H9 (cell line): ENCODE results near the gene SLC25A39. TPM values are rescaled to one million over a fixed set of nuclear protein-coding genes. Genes with fewer than 3 reads are reported as not detected.
A peak's percentile ranks its signal among the peaks of the same experiment; 100 is the strongest.

Experiments
- DNase-seq: peaks from one replicate; pipeline ENCODE4 v3.0.0-alpha.2; 2017
- H2AFZ ChIP-seq: one replicate; pipeline ENCODE4 v1.6.1; 2013; ENCODE audit warnings: mild to moderate bottlenecking, low read length, control low read depth, moderate library complexity
- H2AK5ac ChIP-seq: 2 replicates; pipeline ENCODE4 v1.6.1; 2013; ENCODE audit warnings: low read length, control low read depth, mixed read lengths; ENCODE audit not compliant: insufficient read length
- H2BK120ac ChIP-seq: one replicate; pipeline ENCODE4 v1.6.1; 2013; ENCODE audit warnings: low read depth, mild to moderate bottlenecking, low read length, control low read depth, inconsistent platforms; ENCODE audit not compliant: poor library complexity, severe bottlenecking
- H2BK12ac ChIP-seq: 2 replicates; pipeline ENCODE4 v1.6.1; 2013; ENCODE audit warnings: low read length, control low read depth, mixed read lengths, low read depth; ENCODE audit not compliant: insufficient read length
- H2BK15ac ChIP-seq: 2 replicates; pipeline ENCODE4 v1.6.1; 2013; ENCODE audit warnings: low read depth, low read length, control low read depth
- H2BK20ac ChIP-seq: one replicate; pipeline ENCODE4 v1.6.1; 2013; ENCODE audit warnings: low read depth, mild to moderate bottlenecking, low read length, control low read depth, inconsistent platforms; ENCODE audit not compliant: poor library complexity, severe bottlenecking
- H2BK5ac ChIP-seq: 2 replicates; pipeline ENCODE4 v1.6.1; 2013; ENCODE audit warnings: low read length, control low read depth, mixed read lengths; ENCODE audit not compliant: insufficient read length
- H3K14ac ChIP-seq: 2 replicates; pipeline ENCODE4 v1.6.1; 2013; ENCODE audit warnings: low read length, control low read depth; ENCODE audit not compliant: insufficient read depth
- H3K18ac ChIP-seq: 2 replicates; pipeline ENCODE4 v1.6.1; 2013; ENCODE audit warnings: low read depth, mild to moderate bottlenecking, mixed read lengths, low read length, control low read depth; ENCODE audit not compliant: insufficient read length
- H3K23ac ChIP-seq: 2 replicates; pipeline ENCODE4 v1.6.1; 2013; ENCODE audit warnings: low read length, control low read depth, mixed read lengths, low read depth; ENCODE audit not compliant: insufficient read length
- H3K23me2 ChIP-seq: 2 replicates; pipeline ENCODE4 v1.6.1; 2013; ENCODE audit warnings: low read depth, mild to moderate bottlenecking, mixed read lengths, low read length, control low read depth; ENCODE audit not compliant: insufficient read length, poor library complexity, severe bottlenecking
- H3K27ac ChIP-seq: 2 replicates; pipeline ENCODE4 v1.5.1; 2013; ENCODE audit warnings: low read length, control low read depth, mixed read lengths, low read depth; ENCODE audit not compliant: insufficient read length
- H3K27me3 ChIP-seq: 2 replicates; pipeline ENCODE4 v1.6.1; 2013; ENCODE audit warnings: low read length, control low read depth, inconsistent platforms; ENCODE audit not compliant: insufficient read depth
- H3K4ac ChIP-seq: 2 replicates; pipeline ENCODE4 v1.6.1; 2013; ENCODE audit warnings: low read depth, mild to moderate bottlenecking, control low read depth, inconsistent platforms, low read length, moderate library complexity
- H3K4me1 ChIP-seq: 2 replicates; pipeline ENCODE4 v1.6.1; 2013; ENCODE audit warnings: low read length, control low read depth, inconsistent platforms; ENCODE audit not compliant: insufficient read depth
- H3K4me2 ChIP-seq: 2 replicates; pipeline ENCODE4 v1.6.1; 2013; ENCODE audit warnings: low read length, control low read depth, mixed read lengths; ENCODE audit not compliant: insufficient read length, insufficient read depth
- H3K56ac ChIP-seq: 2 replicates; pipeline ENCODE4 v1.6.1; 2013; ENCODE audit warnings: low read depth, mild to moderate bottlenecking, mixed read lengths, low read length, control low read depth; ENCODE audit not compliant: insufficient read length
- H3K79me1 ChIP-seq: 2 replicates; pipeline ENCODE4 v1.6.1; 2013; ENCODE audit warnings: low read depth, mild to moderate bottlenecking, moderate library complexity, low read length, control low read depth, inconsistent platforms; ENCODE audit not compliant: insufficient read depth, poor library complexity, severe bottlenecking
- H3K79me2 ChIP-seq: 2 replicates; pipeline ENCODE4 v1.6.1; 2013; ENCODE audit warnings: low read length, control low read depth, inconsistent platforms; ENCODE audit not compliant: insufficient read depth
- H3K9ac ChIP-seq: 2 replicates; pipeline ENCODE4 v1.6.1; 2013; ENCODE audit warnings: low read length, control low read depth, mixed read lengths; ENCODE audit not compliant: insufficient read length; ENCODE audit errors: extremely low read depth
- H3K9me3 ChIP-seq: one replicate; pipeline ENCODE4 v1.6.1; 2013; ENCODE audit warnings: low read depth, low read length, inconsistent platforms; ENCODE audit not compliant: control insufficient read depth
- H3T11ph ChIP-seq: one replicate; pipeline ENCODE4 v1.6.1; 2013; ENCODE audit warnings: mild to moderate bottlenecking, low read length, control low read depth, inconsistent platforms
- H4K20me1 ChIP-seq: one replicate; pipeline ENCODE4 v1.6.1; 2013; ENCODE audit not compliant: control insufficient read depth, insufficient read length, insufficient read depth
- H4K5ac ChIP-seq: 2 replicates; pipeline ENCODE4 v1.6.1; 2013; ENCODE audit warnings: low read depth, mild to moderate bottlenecking, mixed read lengths, low read length, control low read depth; ENCODE audit not compliant: insufficient read length
- H4K8ac ChIP-seq: replicated peaks from 2 replicates; pipeline ENCODE4 v1.6.1; 2013; ENCODE audit warnings: low read length, control low read depth, mixed read lengths, low read depth; ENCODE audit not compliant: insufficient read length
- H4K91ac ChIP-seq: 2 replicates; pipeline ENCODE4 v1.6.1; 2013; ENCODE audit warnings: low read depth, mild to moderate bottlenecking, moderate library complexity, mixed read lengths, low read length, control low read depth; ENCODE audit not compliant: insufficient read length
- H3K27ac Mint-ChIP-seq, 3 experiments: 2 replicates in 2 of 3; 3 replicates in 1 of 3; pipeline ENCODE4 v1.8.0; 2020 to 2021; ENCODE audit warnings: mixed read lengths in 3 of 3, mild to moderate bottlenecking in 1 of 3, moderate library complexity in 1 of 3
- H3K27me3 Mint-ChIP-seq: 2 replicates; pipeline ENCODE4 v1.8.0; 2021; ENCODE audit warnings: low read depth, mild to moderate bottlenecking, moderate library complexity, mixed read lengths
- H3K36me3 Mint-ChIP-seq, 3 experiments: 2 replicates in 2 of 3; 3 replicates in 1 of 3; pipeline ENCODE4 v1.8.0; 2020 to 2021; ENCODE audit warnings: low read depth in 3 of 3, mixed read lengths in 3 of 3; ENCODE audit not compliant: insufficient read depth in 1 of 3
- H3K4me1 Mint-ChIP-seq, 2 experiments: 2 replicates each; pipeline ENCODE4 v1.8.0; 2020; ENCODE audit warnings: mixed read lengths in 2 of 2
- H3K4me3 Mint-ChIP-seq, 2 experiments: 2 replicates in 1 of 2; 3 replicates in 1 of 2; pipeline ENCODE4 v1.8.0; 2020 to 2021; ENCODE audit warnings: mild to moderate bottlenecking in 2 of 2, mixed read lengths in 2 of 2, moderate library complexity in 1 of 2
- H3K9me3 Mint-ChIP-seq, 2 experiments: 2 replicates in 1 of 2; 3 replicates in 1 of 2; pipeline ENCODE4 v1.8.0; 2020; ENCODE audit warnings: mild to moderate bottlenecking in 2 of 2, mixed read lengths in 2 of 2, moderate library complexity in 1 of 2
- CTCF ChIP-seq: fragments of 200-600 bp; sonication (generic); conservative IDR thresholded peaks from 3 replicates; pipeline ENCODE4 v1.8.0; 2021; ENCODE audit warnings: antibody characterized with exemption, mild to moderate bottlenecking
- WGBS: extraction: QIAGEN DNeasy Blood & Tissue Kit; methylation state at CpG from one replicate; pipeline ENCODE4 v1.1.7; 2013; ENCODE audit warnings: missing lambda C conversion rate, low lambda C conversion rate, mixed read lengths; ENCODE audit not compliant: insufficient read length; ENCODE audit errors: extremely low coverage; 5-methylcytosine and 5-hydroxymethylcytosine counted together
- total RNA-seq: library from RNA; stranded (reverse); gene quantifications from 2 replicates; pipeline ENCODE4 v1.2.1, GENCODE V29; 2021

The SLC25A39 gene
- total RNA-seq, 1 experiment from 2014 or later: 227 TPM

DNA sequence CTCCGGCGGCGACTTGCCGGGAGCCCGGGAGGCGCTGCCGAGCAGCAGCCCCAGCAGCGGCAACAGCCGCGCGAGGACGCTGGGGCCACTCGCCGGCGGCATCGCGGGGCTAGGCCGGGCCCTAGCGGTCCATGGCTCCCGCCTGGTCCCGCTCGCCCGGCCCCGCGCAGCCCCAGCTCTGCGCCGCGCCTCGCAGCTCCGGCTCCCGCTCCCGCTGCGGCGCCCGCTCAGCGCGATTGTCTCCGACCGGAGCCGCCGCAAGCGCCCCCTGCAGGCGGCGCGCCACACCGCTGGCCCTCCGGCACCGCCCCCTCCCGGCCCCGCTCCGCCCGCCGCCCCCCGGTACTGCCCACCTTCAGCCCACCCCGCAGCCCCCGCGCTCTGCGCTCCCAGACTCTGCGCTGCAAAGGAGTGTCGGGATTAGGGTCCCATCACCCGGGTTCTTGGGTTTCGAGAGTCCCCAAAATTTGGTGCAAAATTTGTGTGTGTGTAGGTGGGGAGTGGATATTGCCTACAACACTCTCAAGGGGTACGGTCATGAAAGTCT lies 39.1 kb upstream of the SLC25A39 start, which contains the start of gene FAM171A2:
FAM171A2 (minus strand) TSS at position 241 of the 547 bp plus-strand sequence; CDS start at position 102, 139 bp downstream.
- no CpG with 5 or more reads among the region's 63 CpGs for WGBS
- H3T11ph ChIP-seq: no peak within 1 kb of the TSS
- Mint-ChIP-seq H3K4me3 (peak within 1 kb of the TSS; percentile 75 to 90), H3K9me3 (no peaks in the 10 kb centered on the region; a peak in 1 of 5 replicates), H3K27ac (peak within 1 kb of the TSS in 1 of 3 experiments; percentile 75; a peak in 1 of 7 replicates), H3K36me3 (peaks cover 0 to 13% (median 7%) of the 10 kb centered on the region in 3 experiments; a peak in 5 of 7 replicates), H3K4me1 (peaks cover 22 to 33% of the 10 kb centered on the region in 2 experiments), H3K27me3 (peaks cover 35% of the 10 kb centered on the region)
- no peak within 1 kb of the TSS for H2BK120ac ChIP-seq
- H2BK5ac ChIP-seq: no peak within 1 kb of the TSS
- no peak within 1 kb of the TSS for H4K8ac ChIP-seq
- H3K23ac ChIP-seq: no peak within 1 kb of the TSS
- peaks cover 13% of the 10 kb centered on the region for H3K23me2 ChIP-seq
- no peak within 1 kb of the TSS for H4K5ac ChIP-seq
- no peaks in the 10 kb centered on the region for H4K20me1 ChIP-seq
- H2BK15ac ChIP-seq: no peak within 1 kb of the TSS
- H2AFZ ChIP-seq: peak within 1 kb of the TSS; percentile 92
- peak; percentile 86 for DNase-seq
- no peaks in the 10 kb centered on the region for H3K79me2 ChIP-seq
- H3K4ac ChIP-seq: no peak within 1 kb of the TSS
- peaks cover 14% of the 10 kb centered on the region for H3K4me1 ChIP-seq
- H3K27me3 ChIP-seq: no peaks in the 10 kb centered on the region; the same call in 1 of the 2 replicates
- H3K27ac ChIP-seq: no peak within 1 kb of the TSS
- no peak within 1 kb of the TSS for H2AK5ac ChIP-seq
- H3K9ac ChIP-seq: no peak within 1 kb of the TSS
- no peaks in the 10 kb centered on the region for H3K9me3 ChIP-seq
- H3K4me2 ChIP-seq: peak within 1 kb of the TSS; percentile 62
- H3K18ac ChIP-seq: no peak within 1 kb of the TSS
- TF ChIP-seq CTCF: peak; percentile 77
- H3K79me1 ChIP-seq: no peaks in the 10 kb centered on the region
- no peak within 1 kb of the TSS for H4K91ac ChIP-seq
- H2BK20ac ChIP-seq: no peak within 1 kb of the TSS
- H2BK12ac ChIP-seq: no peak within 1 kb of the TSS
- H3K56ac ChIP-seq: no peak within 1 kb of the TSS
- no peak within 1 kb of the TSS for H3K14ac ChIP-seq
